Endothelial cell of hepatic sinusoid (primary cell): ENCODE measurements around the gene SORCS2.

Experiments used
- in situ Hi-C: cut with HindIII; loops from 2 replicates; pipeline ENCODE4 v1.10.0; 2017; ENCODE audit warnings: low sequenced_read_pairs

Gene SORCS2

GRCh38 chr4:7780751-7781348 is 588.5 kb downstream of the SORCS2 start:
- in situ Hi-C loops = no loop called here

GRCh38 chr4:7781366-7781765 is 589.0 kb downstream of the SORCS2 start:
- in situ Hi-C loops = no loop called here

- in situ Hi-C loops = no loop called here
Observed at GRCh38 chr4:7781993-7782392, 589.7 kb downstream of the SORCS2 start.

GRCh38 chr4:7782783-7783182 is 590.4 kb downstream of the SORCS2 start:
- in situ Hi-C loops = no loop called here

GRCh38 chr4:7783541-7783940 is 591.2 kb downstream of the SORCS2 start:
- in situ Hi-C loops = no loop called here

GRCh38 chr4:7784131-7784870 is 592.0 kb downstream of the SORCS2 start:
- in situ Hi-C loops = no loop called here

- in situ Hi-C loops = no loop called here
Observed at GRCh38 chr4:7785017-7785416, 592.7 kb downstream of the SORCS2 start.

GRCh38 chr4:7786040-7786439 is 593.7 kb downstream of the SORCS2 start:
- in situ Hi-C loops = no loop called here

GRCh38 chr4:7786517-7786916 is 594.2 kb downstream of the SORCS2 start:
- in situ Hi-C loops = no loop called here

- in situ Hi-C loops = no loop called here
Observed at GRCh38 chr4:7787067-7787466, 594.7 kb downstream of the SORCS2 start.

- in situ Hi-C loops = no loop called here
Observed at GRCh38 chr4:7787681-7788141, 595.4 kb downstream of the SORCS2 start.

- in situ Hi-C loops = no loop called here
Observed at GRCh38 chr4:7788193-7788592, 595.9 kb downstream of the SORCS2 start.

GRCh38 chr4:7788694-7789425 is 596.5 kb downstream of the SORCS2 start:
- in situ Hi-C loops = no loop called here

GRCh38 chr4:7790023-7790422 is 597.7 kb downstream of the SORCS2 start:
- in situ Hi-C loops = no loop called here

- in situ Hi-C loops = no loop called here
Observed at GRCh38 chr4:7790999-7791398, 598.7 kb downstream of the SORCS2 start.
